Measurements from ENCODE around the gene YARS1. TPM values are rescaled to one million over a fixed set of nuclear protein-coding genes. Genes with fewer than 3 reads are reported as not detected.

The YARS1 gene
- total and polyA plus RNA-seq, 2 of the 4 experiments (the other 2 are of a cell fraction), result 100 to 166 TPM

DNA sequence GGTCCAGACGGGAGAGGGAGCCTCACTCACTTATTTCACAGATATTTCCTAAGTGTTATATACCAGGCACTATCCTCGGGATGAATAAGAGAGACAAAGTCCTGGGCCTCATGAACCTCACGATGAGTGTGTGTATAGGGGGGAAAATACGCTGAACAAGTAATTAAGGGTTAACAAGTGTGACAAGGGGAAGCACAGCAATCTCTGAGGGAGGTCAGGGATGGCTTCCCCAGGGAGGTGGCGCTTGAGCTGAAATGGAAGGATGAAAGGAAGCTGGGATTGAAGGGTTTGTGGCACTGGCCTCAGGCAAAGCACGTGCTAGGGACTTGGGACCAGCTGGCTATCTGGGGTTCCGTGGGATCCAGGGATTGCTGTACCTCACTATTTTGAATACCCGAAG lies 68.2 kb downstream of the YARS1 start:
- DNase-seq (no peak), ATAC-seq (ENCODE audit: low read depth) (no peak)
- H2AFZ ChIP-seq (replicated peaks; ENCODE audit: low read length, poor library complexity), result no peak overlapping the region
- H4K5ac ChIP-seq (ENCODE audit: low read depth, low read length), result no peak overlapping the region
- H3K4me3 ChIP-seq (ENCODE audit: insufficient read depth, low read depth, low read length), result no peak overlapping the region
- H2BK120ac ChIP-seq (ENCODE audit: low read depth, low read length), result no peak overlapping the region
- no peak overlapping the region for H3K14ac ChIP-seq (replicated peaks; ENCODE audit: low read depth, low read length)
- no peak overlapping the region for H2BK15ac ChIP-seq (ENCODE audit: low read depth, low read length)
- TF ChIP-seq CEBPB (IDR thresholded peaks at IDR 0.05; ENCODE audit: low read depth, low read length) (no peak), MXI1 (IDR thresholded peaks at IDR 0.05; ENCODE audit: borderline replicate concordance, low read depth, low read length) (no peak), RCOR1 (IDR thresholded peaks at IDR 0.05; ENCODE audit: insufficient replicate concordance, low read length) (no peak), SMC3 (IDR thresholded peaks at IDR 0.05; ENCODE audit: low read depth, low read length) (no peak), NFE2L2 (IDR thresholded peaks at IDR 0.05; ENCODE audit: low read depth, low read length) (no peak), FOS (IDR thresholded peaks at IDR 0.05; ENCODE audit: low read depth, low read length) (no peak), BHLHE40 (IDR thresholded peaks at IDR 0.05; ENCODE audit: low read depth, low read length) (no peak)
- TF ChIP-seq, protein P1, sequence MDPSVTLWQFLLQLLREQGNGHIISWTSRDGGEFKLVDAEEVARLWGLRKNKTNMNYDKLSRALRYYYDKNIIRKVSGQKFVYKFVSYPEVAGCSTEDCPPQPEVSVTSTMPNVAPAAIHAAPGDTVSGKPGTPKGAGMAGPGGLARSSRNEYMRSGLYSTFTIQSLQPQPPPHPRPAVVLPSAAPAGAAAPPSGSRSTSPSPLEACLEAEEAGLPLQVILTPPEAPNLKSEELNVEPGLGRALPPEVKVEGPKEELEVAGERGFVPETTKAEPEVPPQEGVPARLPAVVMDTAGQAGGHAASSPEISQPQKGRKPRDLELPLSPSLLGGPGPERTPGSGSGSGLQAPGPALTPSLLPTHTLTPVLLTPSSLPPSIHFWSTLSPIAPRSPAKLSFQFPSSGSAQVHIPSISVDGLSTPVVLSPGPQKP (IDR thresholded peaks at IDR 0.05; ENCODE audit: borderline replicate concordance, low read depth, low read length), result no peak
- no peak overlapping the region for H2AK9ac ChIP-seq (replicated peaks; ENCODE audit: low read depth, low read length, poor library complexity)
- H3K9ac ChIP-seq (ENCODE audit: low read depth, low read length), result no peak overlapping the region
- H4K91ac ChIP-seq (ENCODE audit: insufficient read depth, low read depth, low read length), result no peak overlapping the region
- no peak overlapping the region for H2BK5ac ChIP-seq (ENCODE audit: low read depth, low read length, poor library complexity, severe bottlenecking)
- no peak overlapping the region for H2AK5ac ChIP-seq (ENCODE audit: low read depth, low read length)
- CTCF ChIA-PET, result no interaction called here
- H3K4me1 ChIP-seq (ENCODE audit: control insufficient read depth, insufficient read depth, low read length), result peaks cover 2% of the 10 kb centered on the region
- H3K27me3 ChIP-seq (ENCODE audit: control insufficient read depth, insufficient read depth, low read length), result no peaks in the 10 kb centered on the region; the same call in 1 of the 2 replicates
- no TSS peak for BruUV-seq (replicated peaks)
- no peaks in the 10 kb centered on the region for H3K9me3 ChIP-seq (ENCODE audit: control insufficient read depth, insufficient read depth, low read length)
- no peak overlapping the region for H3K18ac ChIP-seq (ENCODE audit: low read depth, low read length)
- H3K23ac ChIP-seq (ENCODE audit: low read depth, low read length), result no peak overlapping the region
- no peak overlapping the region for H3K4me2 ChIP-seq (ENCODE audit: low read depth, low read length)
- no peak overlapping the region for H4K8ac ChIP-seq (ENCODE audit: low read depth in 2 of 2, low read length in 2 of 2)
- dilution Hi-C loops (cut with HindIII; ENCODE audit: low sequenced_read_pairs, unreplicated experiment), result no loop called here
- 0 out of 2 replicates have a peak, but pooled peaks cover under 1% of the 10 kb centered on the region for H4K20me1 ChIP-seq (ENCODE audit: insufficient read depth, low read length)
- H3K27ac ChIP-seq (ENCODE audit: insufficient read depth, low read length), result no peak overlapping the region
- peaks cover 0 to 5% of the 10 kb centered on the region in 2 experiments; a peak in 1 of 4 replicates for H3K79me1 ChIP-seq (ENCODE audit: low read depth in 1 of 2, low read length in 2 of 2)
- in situ Hi-C loops (cut with MboI; ENCODE audit: low sequenced_read_pairs), result no loop called here
- POLR2A ChIA-PET (ENCODE audit: unreplicated experiment), result no interaction called here
- intact Hi-C loops (cut with micrococcal nuclease), result no loop called here
- no peak overlapping the region for H3K4ac ChIP-seq (ENCODE audit: low read depth, low read length)
- no peaks in the 10 kb centered on the region for H3K9me1 ChIP-seq (ENCODE audit: insufficient read depth, low read length)
- H2BK20ac ChIP-seq (ENCODE audit: low read depth, low read length), result no peak overlapping the region
- WGBS, 2 experiments (ENCODE audit: extremely low coverage in 2 of 2, insufficient read length in 1 of 2), result 83% methylated on average over 2 of the region's 8 CpGs; no CpG with 5 or more reads in 1 of the 2 experiments
- H3K56ac ChIP-seq (ENCODE audit: extremely low read depth, insufficient read depth, low read length), result no peak overlapping the region
- no peaks in the 10 kb centered on the region for H3K36me3 ChIP-seq (ENCODE audit: control insufficient read depth, insufficient read depth, low read length)
